ENCODE data around the gene FBXL17.

Gene FBXL17

GRCh38 chr5:107959573-107960279 lies 422.2 kb downstream of the FBXL17 start:
- Histone ChIP-seq H3K4me1 (ENCODE audit: insufficient read depth, low read length, poor library complexity, severe bottlenecking) (no peaks in the 10 kb centered on the region), H4K20me1 (ENCODE audit: insufficient read depth, low read length, poor library complexity, severe bottlenecking) (no peaks in the 10 kb centered on the region), H2AFZ (ENCODE audit: low read length) (no peak overlapping the region), H3K9ac (ENCODE audit: low read depth, low read length, poor library complexity, severe bottlenecking) (no peak overlapping the region), H3K9me3 (ENCODE audit: insufficient read depth, low read depth, low read length) (no peaks in the 10 kb centered on the region), H3K4me3 (ENCODE audit: low read length, poor library complexity, severe bottlenecking) (no peak overlapping the region), H3K79me2 (ENCODE audit: insufficient read depth, low read length) (no peaks in the 10 kb centered on the region), H3K36me3 (ENCODE audit: insufficient read depth, low read length) (no peaks in the 10 kb centered on the region), H3K4me2 (ENCODE audit: low read depth, low read length, poor library complexity, severe bottlenecking) (no peak overlapping the region), H3F3A (ENCODE audit: low read depth) (no peaks in the 10 kb centered on the region), H3K27me3 (ENCODE audit: insufficient read depth, low read length, poor library complexity, severe bottlenecking) (no peaks in the 10 kb centered on the region), H3K9me2 (replicated peaks; ENCODE audit: low read depth, low read length) (no peaks in the 10 kb centered on the region)
- TF ChIP-seq EZH2phosphoT487 (IDR thresholded peaks at IDR 0.05; ENCODE audit: borderline replicate concordance) = no peak
- no peak for TF ChIP-seq CTCF (conservative IDR thresholded peaks at IDR 0.05; ENCODE audit: low read length)

- Histone ChIP-seq H3K79me2 (ENCODE audit: insufficient read depth, low read length) (no peaks in the 10 kb centered on the region), H3K4me2 (ENCODE audit: low read depth, low read length, poor library complexity, severe bottlenecking) (no peak overlapping the region), H3K9ac (ENCODE audit: low read depth, low read length, poor library complexity, severe bottlenecking) (no peak overlapping the region)
Observed at GRCh38 chr5:107958861-107959260, 423.0 kb downstream of the FBXL17 start.

GRCh38 chr5:107958432-107958831 lies 423.5 kb downstream of the FBXL17 start:
- H3F3A ChIP-seq (ENCODE audit: low read depth) = no peaks in the 10 kb centered on the region
- H3K36me3 ChIP-seq (ENCODE audit: insufficient read depth, low read length) = no peaks in the 10 kb centered on the region
- H3K9me2 ChIP-seq (replicated peaks; ENCODE audit: low read depth, low read length) = no peaks in the 10 kb centered on the region
- no peaks in the 10 kb centered on the region for H3K27me3 ChIP-seq (ENCODE audit: insufficient read depth, low read length, poor library complexity, severe bottlenecking)
- no peak overlapping the region for H3K4me2 ChIP-seq (ENCODE audit: low read depth, low read length, poor library complexity, severe bottlenecking)
- no peaks in the 10 kb centered on the region for H3K9me3 ChIP-seq (ENCODE audit: insufficient read depth, low read depth, low read length)
- no peaks in the 10 kb centered on the region for H4K20me1 ChIP-seq (ENCODE audit: insufficient read depth, low read length, poor library complexity, severe bottlenecking)
- no peak overlapping the region for H3K9ac ChIP-seq (ENCODE audit: low read depth, low read length, poor library complexity, severe bottlenecking)
- H3K4me1 ChIP-seq (ENCODE audit: insufficient read depth, low read length, poor library complexity, severe bottlenecking) = no peaks in the 10 kb centered on the region
- TF ChIP-seq EZH2phosphoT487 (IDR thresholded peaks at IDR 0.05; ENCODE audit: borderline replicate concordance) (no peak), CTCF (conservative IDR thresholded peaks at IDR 0.05; ENCODE audit: low read length) (no peak)
- H2AFZ ChIP-seq (ENCODE audit: low read length) = no peak overlapping the region
- no peak overlapping the region for H3K4me3 ChIP-seq (ENCODE audit: low read length, poor library complexity, severe bottlenecking)
- no peaks in the 10 kb centered on the region for H3K79me2 ChIP-seq (ENCODE audit: insufficient read depth, low read length)

More at GRCh38 chr5:107958861-107959260, 423.0 kb downstream of the FBXL17 start:
- Histone ChIP-seq H3K9me2 (replicated peaks; ENCODE audit: low read depth, low read length) (no peaks in the 10 kb centered on the region), H3K4me3 (ENCODE audit: low read length, poor library complexity, severe bottlenecking) (no peak overlapping the region), H2AFZ (ENCODE audit: low read length) (no peak overlapping the region), H3K36me3 (ENCODE audit: insufficient read depth, low read length) (no peaks in the 10 kb centered on the region), H3K9me3 (ENCODE audit: insufficient read depth, low read depth, low read length) (no peaks in the 10 kb centered on the region), H3F3A (ENCODE audit: low read depth) (no peaks in the 10 kb centered on the region), H3K27me3 (ENCODE audit: insufficient read depth, low read length, poor library complexity, severe bottlenecking) (no peaks in the 10 kb centered on the region), H3K4me1 (ENCODE audit: insufficient read depth, low read length, poor library complexity, severe bottlenecking) (no peaks in the 10 kb centered on the region), H4K20me1 (ENCODE audit: insufficient read depth, low read length, poor library complexity, severe bottlenecking) (no peaks in the 10 kb centered on the region)
- TF ChIP-seq EZH2phosphoT487 (IDR thresholded peaks at IDR 0.05; ENCODE audit: borderline replicate concordance) = no peak
- TF ChIP-seq CTCF (conservative IDR thresholded peaks at IDR 0.05; ENCODE audit: low read length) = no peak
